H1 (cell line): Measurements from ENCODE around the gene RFLNA. TPM values are rescaled to one million over a fixed set of nuclear protein-coding genes. Genes with fewer than 3 reads are reported as not detected.

Source experiments
- CHD1 ChIP-seq: IDR thresholded peaks from 2 replicates; pipeline ENCODE4 v1.6.1; 2012; ENCODE audit warnings: low read depth, low read length, improper control_type of control experiment
- GABPA ChIP-seq: IDR thresholded peaks from 2 replicates; pipeline ENCODE4 v1.6.1; 2011; ENCODE audit warnings: mild to moderate bottlenecking, low read length, moderate library complexity, borderline replicate concordance; ENCODE audit not compliant: insufficient read depth
- HDAC6 ChIP-seq: IDR thresholded peaks from one replicate; pipeline ENCODE4 v1.7.1; 2012; ENCODE audit warnings: low read depth, mild to moderate bottlenecking, inconsistent platforms, low read length, moderate library complexity
- KDM4A ChIP-seq: IDR thresholded peaks from one replicate; pipeline ENCODE4 v1.7.1; 2012; ENCODE audit warnings: low read depth, mild to moderate bottlenecking, moderate library complexity, low read length, inconsistent platforms; ENCODE audit not compliant: severe bottlenecking
- POLR2AphosphoS5 ChIP-seq: IDR thresholded peaks from 2 replicates; pipeline ENCODE4 v1.6.1; 2011; ENCODE audit warnings: low read depth, low read length
- SIRT6 ChIP-seq: IDR thresholded peaks from one replicate; pipeline ENCODE4 v1.7.1; 2012; ENCODE audit warnings: low read length, inconsistent platforms
- TAF7 ChIP-seq: optimal IDR thresholded peaks from 2 replicates; pipeline ENCODE3; 2011; ENCODE audit warnings: low read depth, mild to moderate bottlenecking, inconsistent platforms, low read length, moderate library complexity, borderline replicate concordance
- YY1 ChIP-seq: IDR thresholded peaks from 2 replicates; pipeline ENCODE4 v1.6.1; 2011; ENCODE audit warnings: low read depth, mild to moderate bottlenecking, low read length
- polyA plus RNA-seq, 7 experiments: library from polyadenylated mRNA; depleted of rRNA in 3 of 7; stranded (reverse) in 5 of 7; unstranded in 2 of 7; fragments of >200 nt in 5 of 7; fragments of 200-250 nt in 2 of 7; gene quantifications; 1 replicate in 5 of 7; 2 replicates in 1 of 7; 4 replicates in 1 of 7; pipeline versions ENCODE4 v1.2.1 to v1.2.3, GENCODE V29; 2011 to 2013; ENCODE audit warnings: missing spikeins in 2 of 7, mixed read lengths in 2 of 7
- total RNA-seq: library from RNA; stranded (reverse); fragmentation: NEBNext Ultra II Directional; extraction: Animal tissue kit (Norgen Biotek cat#: 25700); gene quantifications from 2 replicates; pipeline ENCODE4 v1.2.1, GENCODE V29; 2021

Gene RFLNA
- total and polyA plus RNA-seq, 2 of the 8 experiments (the other 6 are each of a cell fraction or from before 2014, with no cell fraction given), result 6.4 to 6.6 TPM

- TF ChIP-seq HDAC6 (no peak), KDM4A (no peak), TAF7 (no peak), YY1 (no peak), GABPA (no peak), POLR2AphosphoS5 (no peak), CHD1 (no peak), SIRT6 (no peak)
Measured at GRCh38 chr12:124282287-124282686, 12.6 kb upstream of the RFLNA start (continued).
